ENCODE data around the gene IFTAP. TPM values are rescaled to one million over a fixed set of nuclear protein-coding genes. Genes with fewer than 3 reads are reported as not detected.
"Not testable (repeated sequence)": the region's sequence is repeated elsewhere in the genome, so short reads cannot be mapped to it uniquely, and the experiment has no call there.

IFTAP gene
- total RNA-seq: 10 to 100 TPM in 1 of 6 experiments, 1 to 10 TPM in 5; 5.2 to 11.4 (median 8.6) TPM
- long read RNA-seq, partial matches to known transcripts: 0 of 4 reads
- long read RNA-seq, other reads (novel, unspliced or antisense): 2 of 4 reads

GRCh38 chr11:36594316-36594989 is at the start of gene IFTAP:
IFTAP (plus strand) TSS chr11:36594502; CDS start chr11:36610104, 15,602 bp downstream.
- no peaks in the 10 kb centered on the region for H3K36me3 ChIP-seq
- peak within 1 kb of the TSS in 1 of 3 donors; percentile 6 for H3K27ac ChIP-seq
- WGBS (ENCODE audit: insufficient coverage, low coverage, low lambda C conversion rate, missing lambda C conversion rate): 2% methylated on average over 29 of the region's 29 CpGs
- DNase-seq (peak; percentile 49 to 69 (median 67)), ATAC-seq (peak; percentile 100)
- peaks cover 0 to 8% (median 2%) of the 10 kb centered on the region in 4 donors for H3K4me1 ChIP-seq
- peak within 1 kb of the TSS; percentile 75 to 81 (median 77) for H3K4me3 ChIP-seq
- intact Hi-C loops (cut with DNase I): no loop called here
- H3K27me3 ChIP-seq: peaks cover 0 to 3% of the 10 kb centered on the region in 2 donors
- no peak for TF ChIP-seq POLR2A (IDR thresholded peaks at IDR 0.05)
- no peak for TF ChIP-seq CTCF (IDR thresholded peaks at IDR 0.05)
- no peaks in the 10 kb centered on the region for H3K9me3 ChIP-seq

- Histone ChIP-seq H3K36me3 (no peaks in the 10 kb centered on the region), H3K4me1 (no peaks in the 10 kb centered on the region), H3K27me3 (no peaks in the 10 kb centered on the region), H3K4me3 (no peak overlapping the region), H3K27ac (no peak overlapping the region), H3K9me3 (no peaks in the 10 kb centered on the region)
- TF ChIP-seq POLR2A (IDR thresholded peaks at IDR 0.05) (no peak), CTCF (IDR thresholded peaks at IDR 0.05) (no peak)
- no peak for ATAC-seq
- DNase-seq: no peak
- WGBS (ENCODE audit: insufficient coverage, low coverage, low lambda C conversion rate, missing lambda C conversion rate): 7% methylated on average over 1 of the region's 1 CpG
- intact Hi-C loops (cut with DNase I): no loop called here
Measured at GRCh38 chr11:36550385-36551115, 43.8 kb upstream of the IFTAP start.

GRCh38 chr11:36557390-36557789 is 36.9 kb upstream of the IFTAP start:
- H3K4me1 ChIP-seq; ATAC-seq; H3K27ac ChIP-seq; H3K36me3 ChIP-seq; H3K9me3 ChIP-seq; intact Hi-C loops (cut with DNase I); DNase-seq; H3K27me3 ChIP-seq; H3K4me3 ChIP-seq: not testable (repeated sequence)
- WGBS (ENCODE audit: insufficient coverage, low coverage, low lambda C conversion rate, missing lambda C conversion rate): 96% methylated on average over 5 of the region's 17 CpGs

- Histone ChIP-seq H3K27ac (no peak overlapping the region), H3K36me3 (no peaks in the 10 kb centered on the region), H3K9me3 (no peaks in the 10 kb centered on the region), H3K4me3 (no peak overlapping the region), H3K4me1 (no peaks in the 10 kb centered on the region), H3K27me3 (no peaks in the 10 kb centered on the region)
- TF ChIP-seq POLR2A (IDR thresholded peaks at IDR 0.05): no peak
- TF ChIP-seq CTCF (IDR thresholded peaks at IDR 0.05): no peak
- DNase-seq: no peak
- ATAC-seq: no peak
- intact Hi-C loops (cut with DNase I): no loop called here
Measured at GRCh38 chr11:36557991-36558390, 36.3 kb upstream of the IFTAP start.
